H1 (cell line): Measurements from ENCODE around the gene CDH15. TPM values are rescaled to one million over a fixed set of nuclear protein-coding genes. Genes with fewer than 3 reads are reported as not detected.

Experiments used
- CTCF ChIA-PET: fragments of 300-600 bp; sonication (Branson Sonifier 250); formaldehyde crosslinking; loops from one replicate; lab custom pipeline; 2021; ENCODE audit not compliant: partially characterized antibody; lab: Charles Lee
- POLR2A ChIA-PET: fragments of 300-600 bp; sonication (Branson Sonifier 250); formaldehyde crosslinking; loops from one replicate; lab custom pipeline; 2021; ENCODE audit warnings: inconsistent platforms; ENCODE audit not compliant: partially characterized antibody; lab: Charles Lee
- DNase-seq, 2 experiments: peaks; one replicate each; pipeline versions ENCODE4 v3.0.0 to v3.0.0-alpha.2; 2010 to 2022; ENCODE audit warnings: low spot score in 2 of 2, low read depth in 1 of 2, mixed read lengths in 1 of 2
- FAIRE-seq: peaks from 2 replicates; lab custom pipeline; 2011; peaks lifted over from hg19 to GRCh38; lab: Jason Lieb, UNC
- H2AFZ ChIP-seq: 2 replicates; pipeline ENCODE4 v1.8.1; 2012; ENCODE audit warnings: low read length, inconsistent platforms
- H2AK5ac ChIP-seq: 2 replicates; pipeline ENCODE4 v1.6.1; 2013; ENCODE audit warnings: low read depth, low read length
- H2BK120ac ChIP-seq: replicated peaks from 2 replicates; pipeline ENCODE3; 2013; ENCODE audit warnings: low read depth, low read length, inconsistent platforms
- H2BK12ac ChIP-seq: 2 replicates; pipeline ENCODE4 v1.6.1; 2013; ENCODE audit warnings: low read depth, low read length
- H2BK15ac ChIP-seq: 2 replicates; pipeline ENCODE4 v1.6.1; 2013; ENCODE audit warnings: low read length
- H2BK20ac ChIP-seq: 2 replicates; pipeline ENCODE4 v1.6.1; 2013; ENCODE audit warnings: low read length
- H2BK5ac ChIP-seq: 2 replicates; pipeline ENCODE4 v1.6.1; 2013; ENCODE audit warnings: low read depth, low read length
- H3K14ac ChIP-seq: 2 replicates; pipeline ENCODE4 v1.6.1; 2013; ENCODE audit warnings: inconsistent platforms; ENCODE audit not compliant: insufficient read length
- H3K18ac ChIP-seq: 2 replicates; pipeline ENCODE4 v1.6.1; 2013; ENCODE audit warnings: low read length; ENCODE audit errors: extremely low read depth
- H3K23ac ChIP-seq: 2 replicates; pipeline ENCODE4 v1.6.1; 2013; ENCODE audit warnings: inconsistent platforms; ENCODE audit not compliant: insufficient read length
- H3K23me2 ChIP-seq: 2 replicates; pipeline ENCODE4 v1.6.1; 2013; ENCODE audit warnings: low read depth, low read length
- H3K27ac ChIP-seq: 2 replicates; pipeline ENCODE4 v1.6.1; 2011; ENCODE audit warnings: low read depth, low read length, inconsistent platforms
- H3K27me3 ChIP-seq, 4 experiments: replicated peaks in 1 of 4; 1 replicate in 1 of 4; 2 replicates in 3 of 4; pipeline versions ENCODE4 v1.6.1 to v1.8.1; 2011 to 2013; ENCODE audit warnings: low read length in 3 of 4, mild to moderate bottlenecking in 3 of 4, inconsistent platforms in 2 of 4, mixed read lengths in 2 of 4, moderate library complexity in 1 of 4; ENCODE audit not compliant: control insufficient read depth in 3 of 4, insufficient read depth in 3 of 4; ENCODE audit errors: extremely low read depth in 1 of 4
- H3K36me3 ChIP-seq, 4 experiments: 2 replicates each; pipeline versions ENCODE4 v1.6.1 to v1.8.1; 2011 to 2013; ENCODE audit warnings: mild to moderate bottlenecking in 4 of 4, low read length in 3 of 4, moderate library complexity in 2 of 4, control low read depth in 1 of 4, inconsistent platforms in 1 of 4; ENCODE audit not compliant: insufficient read depth in 4 of 4, control insufficient read depth in 2 of 4
- H3K4ac ChIP-seq: replicated peaks from 2 replicates; pipeline ENCODE3; 2013; ENCODE audit warnings: low read length, low read depth, mixed read lengths, inconsistent platforms; ENCODE audit not compliant: insufficient read length
- H3K4me1 ChIP-seq, 4 experiments: replicated peaks in 1 of 4; 1 replicate in 1 of 4; 2 replicates in 3 of 4; pipeline versions ENCODE4 v1.6.1 to v1.8.1; 2011 to 2013; ENCODE audit warnings: low read length in 3 of 4, inconsistent platforms in 2 of 4, mixed read lengths in 1 of 4; ENCODE audit not compliant: insufficient read depth in 4 of 4, control insufficient read depth in 3 of 4
- H3K4me2 ChIP-seq, 2 experiments: 2 replicates each; pipeline versions ENCODE4 v1.6.1 to v1.8.1; 2011 to 2013; ENCODE audit warnings: low read depth in 2 of 2, low read length in 2 of 2, control low read depth in 1 of 2, inconsistent platforms in 1 of 2, mild to moderate bottlenecking in 1 of 2; ENCODE audit not compliant: insufficient read depth in 1 of 2
- H3K4me3 ChIP-seq, 4 experiments: fragments of 200-600, 300-600 bp in 1 of 4; sonication (generic), shearing (Covaris generic), sonication (Bioruptor Twin) in 1 of 4; 2 replicates each; pipeline versions ENCODE4 v1.5.1 to v1.8.1; 2011 to 2016; ENCODE audit warnings: low read length in 4 of 4, low read depth in 3 of 4, control low read depth in 2 of 4, inconsistent platforms in 2 of 4, mild to moderate bottlenecking in 2 of 4, mixed read lengths in 1 of 4, moderate library complexity in 1 of 4; ENCODE audit not compliant: insufficient read depth in 2 of 4; ENCODE audit errors: extremely low read depth in 1 of 4
- H3K56ac ChIP-seq: replicated peaks from 2 replicates; pipeline ENCODE3; 2013; ENCODE audit warnings: low read depth, mild to moderate bottlenecking, mixed read lengths, low read length, inconsistent platforms; ENCODE audit not compliant: insufficient read length
- H3K79me1 ChIP-seq: 2 replicates; pipeline ENCODE4 v1.6.1; 2013; ENCODE audit warnings: low read depth, low read length, control low read depth
- H3K79me2 ChIP-seq, 2 experiments: 2 replicates each; pipeline versions ENCODE4 v1.6.1 to v1.8.1; 2012 to 2013; ENCODE audit warnings: low read length in 2 of 2, mild to moderate bottlenecking in 2 of 2, inconsistent platforms in 1 of 2; ENCODE audit not compliant: insufficient read depth in 2 of 2, control insufficient read depth in 1 of 2
- H3K9ac ChIP-seq, 4 experiments: replicated peaks in 1 of 4; 1 replicate in 1 of 4; 2 replicates in 3 of 4; pipeline versions ENCODE4 v1.6.1 to v1.8.1; 2011 to 2013; ENCODE audit warnings: low read depth in 3 of 4, low read length in 3 of 4, control low read depth in 2 of 4, mild to moderate bottlenecking in 2 of 4, moderate library complexity in 2 of 4, inconsistent platforms in 1 of 4; ENCODE audit errors: extremely low read depth in 1 of 4
- H3K9me3 ChIP-seq, 2 experiments: 2 replicates each; pipeline versions ENCODE4 v1.6.1 to v1.8.1; 2012 to 2013; ENCODE audit warnings: mild to moderate bottlenecking in 2 of 2, moderate library complexity in 2 of 2, control low read depth in 1 of 2, inconsistent platforms in 1 of 2, low read depth in 1 of 2, low read length in 1 of 2, mixed read lengths in 1 of 2; ENCODE audit not compliant: insufficient read depth in 2 of 2
- H4K20me1 ChIP-seq, 2 experiments: replicated peaks in 1 of 2; 2 replicates each; pipeline versions ENCODE3 to v1.8.1; 2011 to 2013; ENCODE audit warnings: inconsistent platforms in 2 of 2, low read length in 2 of 2, mild to moderate bottlenecking in 1 of 2; ENCODE audit not compliant: insufficient read depth in 2 of 2, control insufficient read depth in 1 of 2
- H4K5ac ChIP-seq: 2 replicates; pipeline ENCODE4 v1.6.1; 2013; ENCODE audit warnings: low read length, low read depth, mixed read lengths, inconsistent platforms; ENCODE audit not compliant: insufficient read length
- H4K8ac ChIP-seq: 2 replicates; pipeline ENCODE4 v1.8.0; 2013; ENCODE audit warnings: mild to moderate bottlenecking, moderate library complexity, low read length, inconsistent platforms; ENCODE audit not compliant: insufficient read depth; ENCODE audit errors: extremely low read depth
- H4K91ac ChIP-seq: replicated peaks from 2 replicates; pipeline ENCODE3; 2013; ENCODE audit warnings: low read length, mixed read lengths, inconsistent platforms; ENCODE audit not compliant: insufficient read length
- ASH2L ChIP-seq: fragments of 200-600, 300-600 bp; sonication (generic); IDR thresholded peaks from one replicate; pipeline ENCODE4 v1.7.1; 2017; ENCODE audit warnings: low read length
- BCL11A ChIP-seq, 2 experiments: IDR thresholded peaks; one replicate each; pipeline ENCODE4 v1.6.1; 2011; ENCODE audit warnings: low read depth in 2 of 2, low read length in 2 of 2, mild to moderate bottlenecking in 2 of 2
- CBX5 ChIP-seq: fragments of 300-800, 300-1000 bp; sonication (generic); IDR thresholded peaks from 2 replicates; pipeline ENCODE4 v1.7.1; 2016; ENCODE audit warnings: antibody characterized with exemption, low read length, low read depth
- CBX8 ChIP-seq: fragments of 300-800, 300-1000 bp; sonication (generic); IDR thresholded peaks from 2 replicates; pipeline ENCODE4 v1.7.1; 2016; ENCODE audit warnings: low read depth, low read length, borderline replicate concordance
- EZH2 ChIP-seq: fragments of 200-600 bp; sonication (generic); IDR thresholded peaks from 2 replicates; pipeline ENCODE4 v1.7.1; 2012; ENCODE audit warnings: low read depth, mild to moderate bottlenecking, moderate library complexity, low read length, inconsistent platforms; ENCODE audit not compliant: severe bottlenecking
- HDAC2 ChIP-seq, 2 experiments: fragments of 300-600 bp in 1 of 2; sonication (generic) in 1 of 2; IDR thresholded peaks; 2 replicates each; pipeline ENCODE4 v1.6.1; 2011 to 2012; ENCODE audit warnings: low read depth in 2 of 2, low read length in 2 of 2, mild to moderate bottlenecking in 2 of 2, moderate library complexity in 2 of 2, borderline replicate concordance in 1 of 2, inconsistent platforms in 1 of 2
- NANOG ChIP-seq: IDR thresholded peaks from 2 replicates; pipeline ENCODE4 v1.6.1; 2011; ENCODE audit warnings: low read length, low read depth, mild to moderate bottlenecking, inconsistent platforms; ENCODE audit not compliant: insufficient read depth, poor library complexity, severe bottlenecking
- POLR2A ChIP-seq, 2 experiments: IDR thresholded peaks; 1 replicate in 1 of 2; 2 replicates in 1 of 2; pipeline ENCODE4 v1.6.1; 2011; ENCODE audit warnings: low read depth in 2 of 2, low read length in 2 of 2, mild to moderate bottlenecking in 2 of 2; ENCODE audit errors: control extremely low read depth in 1 of 2
- TAF7 ChIP-seq: optimal IDR thresholded peaks from 2 replicates; pipeline ENCODE3; 2011; ENCODE audit warnings: low read depth, mild to moderate bottlenecking, inconsistent platforms, low read length, moderate library complexity, borderline replicate concordance
- TBP ChIP-seq: IDR thresholded peaks from 2 replicates; pipeline ENCODE4 v1.6.1; 2011; ENCODE audit warnings: low read depth, low read length, improper control_type of control experiment
- WGBS, 2 experiments: shearing (Covaris generic) in 1 of 2; methylation state at CpG; one replicate each; pipeline versions ENCODE4 v1.1.6 to v1.1.7; 2013 to 2015; ENCODE audit warnings: low lambda C conversion rate in 2 of 2, mixed read lengths in 2 of 2, inconsistent platforms in 1 of 2, low coverage in 1 of 2, missing lambda C conversion rate in 1 of 2; ENCODE audit not compliant: insufficient replicate concordance in 2 of 2, insufficient coverage in 1 of 2, insufficient read length in 1 of 2; ENCODE audit errors: extremely low coverage in 1 of 2, missing lambda C conversion rate in 1 of 2; 5-methylcytosine and 5-hydroxymethylcytosine counted together
- polyA plus RNA-seq, 7 experiments: library from polyadenylated mRNA; depleted of rRNA in 3 of 7; stranded (reverse) in 5 of 7; unstranded in 2 of 7; fragments of >200 nt in 5 of 7; fragments of 200-250 nt in 2 of 7; gene quantifications; 1 replicate in 5 of 7; 2 replicates in 1 of 7; 4 replicates in 1 of 7; pipeline versions ENCODE4 v1.2.1 to v1.2.3, GENCODE V29; 2011 to 2013; ENCODE audit warnings: missing spikeins in 2 of 7, mixed read lengths in 2 of 7
- total RNA-seq: library from RNA; stranded (reverse); fragmentation: NEBNext Ultra II Directional; extraction: Animal tissue kit (Norgen Biotek cat#: 25700); gene quantifications from 2 replicates; pipeline ENCODE4 v1.2.1, GENCODE V29; 2021

Gene CDH15
- total and polyA plus RNA-seq, 2 of the 8 experiments (the other 6 are each of a cell fraction or from before 2014, with no cell fraction given) = 0.50 to 0.82 TPM

DNA sequence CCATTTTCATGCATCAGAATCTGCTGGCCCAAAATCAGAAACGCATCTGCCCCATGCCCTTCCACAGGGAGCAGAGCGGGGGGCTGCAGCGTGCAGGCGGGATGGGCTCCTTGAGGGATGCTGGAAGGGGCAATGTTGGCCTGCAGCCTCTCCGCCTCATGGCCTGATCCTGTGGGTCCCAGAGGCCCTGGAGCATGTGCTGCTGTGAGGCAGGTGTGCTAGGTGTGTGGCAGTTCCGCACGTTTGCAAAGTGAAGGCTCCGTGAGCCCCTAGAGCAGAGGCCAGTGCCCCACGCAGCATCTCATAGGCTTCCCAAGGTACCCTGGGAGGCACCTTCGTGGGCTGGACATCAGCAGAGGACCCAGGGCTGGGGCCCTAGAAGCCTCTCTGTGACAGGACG lies 36.4 kb upstream of the CDH15 start:
- no peak overlapping the region for H2BK15ac ChIP-seq
- 91% methylated on average over 11 of the region's 11 CpGs; no CpG with 5 or more reads in 1 of the 2 experiments for WGBS, 2 experiments
- no peak overlapping the region for H3K4me2 ChIP-seq
- H3K23me2 ChIP-seq = no peaks in the 10 kb centered on the region
- no peak overlapping the region for H3K4me3 ChIP-seq
- H3K14ac ChIP-seq = no peak overlapping the region
- no peak overlapping the region for H2BK120ac ChIP-seq
- no peaks in the 10 kb centered on the region for H3K79me1 ChIP-seq
- ChIA-PET POLR2A (no interaction called here), CTCF (no interaction called here)
- H2AK5ac ChIP-seq = no peak overlapping the region
- peaks cover 0 to 5% of the 10 kb centered on the region in 2 experiments for H4K20me1 ChIP-seq
- no peak overlapping the region for H4K5ac ChIP-seq
- H3K4ac ChIP-seq = no peak overlapping the region
- H2BK12ac ChIP-seq = no peak overlapping the region
- no peaks in the 10 kb centered on the region for H3K27me3 ChIP-seq
- no peak overlapping the region for H3K18ac ChIP-seq
- H4K91ac ChIP-seq = no peak overlapping the region
- H2BK5ac ChIP-seq = no peak overlapping the region
- H3K56ac ChIP-seq = peak overlapping the region; percentile 1
- peaks cover 0 to 17% (median 10%) of the 10 kb centered on the region in 4 experiments; a peak in 4 of 8 replicates for H3K36me3 ChIP-seq
- TF ChIP-seq HDAC2 (IDR thresholded peaks at IDR 0.05; ENCODE audit: borderline replicate concordance in 1 of 2, low read depth in 2 of 2, low read length in 2 of 2) = no peak
- TF ChIP-seq TBP = no peak
- TF ChIP-seq TAF7 = no peak
- no peak for TF ChIP-seq CBX8
- no peak for TF ChIP-seq NANOG
- no peak for TF ChIP-seq POLR2A (IDR thresholded peaks at IDR 0.05; ENCODE audit: control extremely low read depth in 1 of 2, low read depth in 2 of 2, low read length in 2 of 2)
- TF ChIP-seq ASH2L = no peak
- no peak for TF ChIP-seq EZH2
- no peak for TF ChIP-seq BCL11A (IDR thresholded peaks at IDR 0.05; ENCODE audit: low read depth in 2 of 2, low read length in 2 of 2)
- TF ChIP-seq CBX5 = no peak
- no peak overlapping the region for H2AFZ ChIP-seq
- no peak overlapping the region for H3K23ac ChIP-seq
- no peak overlapping the region for H3K27ac ChIP-seq
- no peaks in the 10 kb centered on the region for H3K9me3 ChIP-seq
- no peak overlapping the region for H4K8ac ChIP-seq
- DNase-seq (no peak), FAIRE-seq (no peak)
- no peak overlapping the region for H2BK20ac ChIP-seq
- no peaks in the 10 kb centered on the region for H3K4me1 ChIP-seq
- no peak overlapping the region for H3K9ac ChIP-seq
- no peaks in the 10 kb centered on the region for H3K79me2 ChIP-seq
